H9 (cell line): ENCODE data around the gene RASIP1. TPM values are rescaled to one million over a fixed set of nuclear protein-coding genes. Genes with fewer than 3 reads are reported as not detected.

Experiments used
- DNase-seq: peaks from one replicate; pipeline ENCODE4 v3.0.0-alpha.2; 2017
- H2AFZ ChIP-seq: one replicate; pipeline ENCODE4 v1.6.1; 2013; ENCODE audit warnings: mild to moderate bottlenecking, low read length, control low read depth, moderate library complexity
- H2AK5ac ChIP-seq: 2 replicates; pipeline ENCODE4 v1.6.1; 2013; ENCODE audit warnings: low read length, control low read depth, mixed read lengths; ENCODE audit not compliant: insufficient read length
- H2BK120ac ChIP-seq: one replicate; pipeline ENCODE4 v1.6.1; 2013; ENCODE audit warnings: low read depth, mild to moderate bottlenecking, low read length, control low read depth, inconsistent platforms; ENCODE audit not compliant: poor library complexity, severe bottlenecking
- H2BK12ac ChIP-seq: 2 replicates; pipeline ENCODE4 v1.6.1; 2013; ENCODE audit warnings: low read length, control low read depth, mixed read lengths, low read depth; ENCODE audit not compliant: insufficient read length
- H2BK15ac ChIP-seq: 2 replicates; pipeline ENCODE4 v1.6.1; 2013; ENCODE audit warnings: low read depth, low read length, control low read depth
- H2BK20ac ChIP-seq: one replicate; pipeline ENCODE4 v1.6.1; 2013; ENCODE audit warnings: low read depth, mild to moderate bottlenecking, low read length, control low read depth, inconsistent platforms; ENCODE audit not compliant: poor library complexity, severe bottlenecking
- H2BK5ac ChIP-seq: 2 replicates; pipeline ENCODE4 v1.6.1; 2013; ENCODE audit warnings: low read length, control low read depth, mixed read lengths; ENCODE audit not compliant: insufficient read length
- H3K14ac ChIP-seq: 2 replicates; pipeline ENCODE4 v1.6.1; 2013; ENCODE audit warnings: low read length, control low read depth; ENCODE audit not compliant: insufficient read depth
- H3K18ac ChIP-seq: 2 replicates; pipeline ENCODE4 v1.6.1; 2013; ENCODE audit warnings: low read depth, mild to moderate bottlenecking, mixed read lengths, low read length, control low read depth; ENCODE audit not compliant: insufficient read length
- H3K23ac ChIP-seq: 2 replicates; pipeline ENCODE4 v1.6.1; 2013; ENCODE audit warnings: low read length, control low read depth, mixed read lengths, low read depth; ENCODE audit not compliant: insufficient read length
- H3K23me2 ChIP-seq: 2 replicates; pipeline ENCODE4 v1.6.1; 2013; ENCODE audit warnings: low read depth, mild to moderate bottlenecking, mixed read lengths, low read length, control low read depth; ENCODE audit not compliant: insufficient read length, poor library complexity, severe bottlenecking
- H3K27ac ChIP-seq: 2 replicates; pipeline ENCODE4 v1.5.1; 2013; ENCODE audit warnings: low read length, control low read depth, mixed read lengths, low read depth; ENCODE audit not compliant: insufficient read length
- H3K27me3 ChIP-seq: 2 replicates; pipeline ENCODE4 v1.6.1; 2013; ENCODE audit warnings: low read length, control low read depth, inconsistent platforms; ENCODE audit not compliant: insufficient read depth
- H3K4ac ChIP-seq: 2 replicates; pipeline ENCODE4 v1.6.1; 2013; ENCODE audit warnings: low read depth, mild to moderate bottlenecking, control low read depth, inconsistent platforms, low read length, moderate library complexity
- H3K4me1 ChIP-seq: 2 replicates; pipeline ENCODE4 v1.6.1; 2013; ENCODE audit warnings: low read length, control low read depth, inconsistent platforms; ENCODE audit not compliant: insufficient read depth
- H3K4me2 ChIP-seq: 2 replicates; pipeline ENCODE4 v1.6.1; 2013; ENCODE audit warnings: low read length, control low read depth, mixed read lengths; ENCODE audit not compliant: insufficient read length, insufficient read depth
- H3K56ac ChIP-seq: 2 replicates; pipeline ENCODE4 v1.6.1; 2013; ENCODE audit warnings: low read depth, mild to moderate bottlenecking, mixed read lengths, low read length, control low read depth; ENCODE audit not compliant: insufficient read length
- H3K79me1 ChIP-seq: 2 replicates; pipeline ENCODE4 v1.6.1; 2013; ENCODE audit warnings: low read depth, mild to moderate bottlenecking, moderate library complexity, low read length, control low read depth, inconsistent platforms; ENCODE audit not compliant: insufficient read depth, poor library complexity, severe bottlenecking
- H3K79me2 ChIP-seq: 2 replicates; pipeline ENCODE4 v1.6.1; 2013; ENCODE audit warnings: low read length, control low read depth, inconsistent platforms; ENCODE audit not compliant: insufficient read depth
- H3K9ac ChIP-seq: 2 replicates; pipeline ENCODE4 v1.6.1; 2013; ENCODE audit warnings: low read length, control low read depth, mixed read lengths; ENCODE audit not compliant: insufficient read length; ENCODE audit errors: extremely low read depth
- H3K9me3 ChIP-seq: one replicate; pipeline ENCODE4 v1.6.1; 2013; ENCODE audit warnings: low read depth, low read length, inconsistent platforms; ENCODE audit not compliant: control insufficient read depth
- H3T11ph ChIP-seq: one replicate; pipeline ENCODE4 v1.6.1; 2013; ENCODE audit warnings: mild to moderate bottlenecking, low read length, control low read depth, inconsistent platforms
- H4K20me1 ChIP-seq: one replicate; pipeline ENCODE4 v1.6.1; 2013; ENCODE audit not compliant: control insufficient read depth, insufficient read length, insufficient read depth
- H4K5ac ChIP-seq: 2 replicates; pipeline ENCODE4 v1.6.1; 2013; ENCODE audit warnings: low read depth, mild to moderate bottlenecking, mixed read lengths, low read length, control low read depth; ENCODE audit not compliant: insufficient read length
- H4K8ac ChIP-seq: replicated peaks from 2 replicates; pipeline ENCODE4 v1.6.1; 2013; ENCODE audit warnings: low read length, control low read depth, mixed read lengths, low read depth; ENCODE audit not compliant: insufficient read length
- H4K91ac ChIP-seq: 2 replicates; pipeline ENCODE4 v1.6.1; 2013; ENCODE audit warnings: low read depth, mild to moderate bottlenecking, moderate library complexity, mixed read lengths, low read length, control low read depth; ENCODE audit not compliant: insufficient read length
- H3K27ac Mint-ChIP-seq, 3 experiments: 2 replicates in 2 of 3; 3 replicates in 1 of 3; pipeline ENCODE4 v1.8.0; 2020 to 2021; ENCODE audit warnings: mixed read lengths in 3 of 3, mild to moderate bottlenecking in 1 of 3, moderate library complexity in 1 of 3
- H3K27me3 Mint-ChIP-seq: 2 replicates; pipeline ENCODE4 v1.8.0; 2021; ENCODE audit warnings: low read depth, mild to moderate bottlenecking, moderate library complexity, mixed read lengths
- H3K36me3 Mint-ChIP-seq, 3 experiments: 2 replicates in 2 of 3; 3 replicates in 1 of 3; pipeline ENCODE4 v1.8.0; 2020 to 2021; ENCODE audit warnings: low read depth in 3 of 3, mixed read lengths in 3 of 3; ENCODE audit not compliant: insufficient read depth in 1 of 3
- H3K4me1 Mint-ChIP-seq, 2 experiments: 2 replicates each; pipeline ENCODE4 v1.8.0; 2020; ENCODE audit warnings: mixed read lengths in 2 of 2
- H3K4me3 Mint-ChIP-seq, 2 experiments: 2 replicates in 1 of 2; 3 replicates in 1 of 2; pipeline ENCODE4 v1.8.0; 2020 to 2021; ENCODE audit warnings: mild to moderate bottlenecking in 2 of 2, mixed read lengths in 2 of 2, moderate library complexity in 1 of 2
- H3K9me3 Mint-ChIP-seq, 2 experiments: 2 replicates in 1 of 2; 3 replicates in 1 of 2; pipeline ENCODE4 v1.8.0; 2020; ENCODE audit warnings: mild to moderate bottlenecking in 2 of 2, mixed read lengths in 2 of 2, moderate library complexity in 1 of 2
- CTCF ChIP-seq: fragments of 200-600 bp; sonication (generic); conservative IDR thresholded peaks from 3 replicates; pipeline ENCODE4 v1.8.0; 2021; ENCODE audit warnings: antibody characterized with exemption, mild to moderate bottlenecking
- WGBS: extraction: QIAGEN DNeasy Blood & Tissue Kit; methylation state at CpG from one replicate; pipeline ENCODE4 v1.1.7; 2013; ENCODE audit warnings: missing lambda C conversion rate, low lambda C conversion rate, mixed read lengths; ENCODE audit not compliant: insufficient read length; ENCODE audit errors: extremely low coverage; 5-methylcytosine and 5-hydroxymethylcytosine counted together
- total RNA-seq: library from RNA; stranded (reverse); gene quantifications from 2 replicates; pipeline ENCODE4 v1.2.1, GENCODE V29; 2021

The RASIP1 gene
- total RNA-seq, 1 experiment from 2014 or later: 2.4 TPM

DNA sequence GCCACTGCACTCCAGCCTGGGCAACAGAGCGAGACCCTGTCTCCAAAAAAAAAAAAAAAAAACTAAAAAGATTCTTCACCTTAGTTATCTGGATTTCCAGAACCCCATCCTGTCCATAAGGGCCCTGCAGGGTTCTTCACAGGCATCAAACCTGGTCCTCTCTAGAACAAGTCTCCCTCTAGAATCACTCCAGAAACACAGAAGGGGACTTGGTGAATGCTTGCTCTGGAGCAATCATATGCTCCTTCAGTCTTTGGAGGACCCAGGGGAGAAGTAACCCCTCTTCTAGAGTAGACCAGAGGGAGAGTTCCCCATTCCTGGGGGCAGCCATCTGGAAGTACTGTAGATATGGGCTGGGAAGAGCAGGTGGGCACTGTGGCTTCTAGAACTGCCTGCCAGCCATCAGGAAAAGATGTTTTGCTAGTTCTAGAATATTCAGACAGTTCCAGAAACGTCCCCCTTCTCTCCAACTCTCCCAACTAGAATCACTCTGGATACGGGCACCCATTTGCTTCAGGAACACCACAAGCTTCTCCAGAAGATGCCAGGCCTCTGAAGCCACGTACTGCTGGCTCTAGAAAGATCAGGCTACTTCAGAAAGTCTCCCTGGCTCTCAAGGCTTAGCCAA, 9.3 kb upstream of the RASIP1 start:
- Histone ChIP-seq H2BK15ac (no peak overlapping the region), H3K27me3 (no peaks in the 10 kb centered on the region), H3K9ac (no peak overlapping the region), H3K79me2 (peaks cover 4% of the 10 kb centered on the region; the same call in 1 of the 2 replicates), H2BK20ac (no peak overlapping the region), H3K9me3 (no peaks in the 10 kb centered on the region), H3T11ph (no peak overlapping the region), H3K4ac (no peak overlapping the region), H4K91ac (no peak overlapping the region), H3K27ac (no peak overlapping the region), H3K56ac (no peak overlapping the region), H3K23me2 (peaks cover 13% of the 10 kb centered on the region), H3K18ac (no peak overlapping the region), H4K5ac (no peak overlapping the region), H3K4me1 (peaks cover 4% of the 10 kb centered on the region; the same call in 1 of the 2 replicates), H4K8ac (no peak overlapping the region), H3K4me2 (no peak overlapping the region), H2AFZ (no peak overlapping the region), H3K79me1 (peaks cover 6% of the 10 kb centered on the region), H4K20me1 (no peaks in the 10 kb centered on the region), H2BK12ac (no peak overlapping the region), H2BK120ac (no peak overlapping the region), H2AK5ac (no peak overlapping the region), H3K14ac (no peak overlapping the region), H2BK5ac (no peak overlapping the region), H3K23ac (no peak overlapping the region)
- no peak overlapping the region for H3K4me3 Mint-ChIP-seq
- no peaks in the 10 kb centered on the region; a peak in 2 of 5 replicates for H3K9me3 Mint-ChIP-seq
- peaks cover 37 to 48% of the 10 kb centered on the region in 2 experiments for H3K4me1 Mint-ChIP-seq
- peaks cover 21 to 33% (median 30%) of the 10 kb centered on the region in 3 experiments; a peak in 6 of 7 replicates for H3K36me3 Mint-ChIP-seq
- WGBS: no CpG with 5 or more reads among the region's 4 CpGs
- no peak for DNase-seq
- peaks cover 10% of the 10 kb centered on the region for H3K27me3 Mint-ChIP-seq
- no peak for TF ChIP-seq CTCF
- no peak overlapping the region for H3K27ac Mint-ChIP-seq
